ENCODE data around the gene SOX15. TPM values are rescaled to one million over a fixed set of nuclear protein-coding genes. Genes with fewer than 3 reads are reported as not detected.
"Not testable (repeated sequence)": the region's sequence is repeated elsewhere in the genome, so short reads cannot be mapped to it uniquely, and the experiment has no call there.

Gene SOX15
- total RNA-seq, 1 donor from 2014 or later, result 0.25 TPM

DNA sequence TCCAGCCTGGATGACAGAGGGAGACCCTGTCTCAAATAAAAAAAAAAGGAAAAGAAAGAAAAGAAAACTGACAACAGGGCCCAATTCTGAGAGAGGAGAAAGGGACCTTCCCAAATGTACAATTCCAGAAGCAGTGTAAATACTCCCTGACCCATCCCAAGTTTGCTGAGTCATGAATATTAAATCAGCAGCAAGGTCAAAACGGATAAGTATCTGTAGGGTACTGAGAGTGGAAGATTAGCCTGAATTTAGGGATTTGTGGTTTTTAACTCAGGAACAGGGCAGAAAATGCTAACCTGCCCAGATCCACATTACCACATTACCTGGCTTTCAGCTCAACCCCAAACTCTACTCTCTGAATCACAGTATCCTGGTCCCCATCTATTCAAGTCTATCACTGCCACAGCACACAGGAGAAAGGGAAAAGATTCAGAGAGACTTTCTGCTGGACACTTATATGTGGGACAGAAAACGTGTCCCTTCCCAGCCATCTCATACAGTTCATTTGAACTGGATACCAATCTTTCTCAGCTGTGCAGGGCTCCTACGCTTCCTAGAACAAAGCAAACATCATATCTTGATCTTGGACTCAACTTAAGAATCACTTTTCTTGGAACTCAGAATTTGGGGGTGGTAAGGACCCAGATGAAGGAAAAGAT is 21.9 kb upstream of the SOX15 start:
- intact Hi-C loops (cut with micrococcal nuclease), result loop anchor here (10.0 kb wide), 1 partner anchor 223 kb away; the partner anchor contains the start of gene KDM6B

DNA sequence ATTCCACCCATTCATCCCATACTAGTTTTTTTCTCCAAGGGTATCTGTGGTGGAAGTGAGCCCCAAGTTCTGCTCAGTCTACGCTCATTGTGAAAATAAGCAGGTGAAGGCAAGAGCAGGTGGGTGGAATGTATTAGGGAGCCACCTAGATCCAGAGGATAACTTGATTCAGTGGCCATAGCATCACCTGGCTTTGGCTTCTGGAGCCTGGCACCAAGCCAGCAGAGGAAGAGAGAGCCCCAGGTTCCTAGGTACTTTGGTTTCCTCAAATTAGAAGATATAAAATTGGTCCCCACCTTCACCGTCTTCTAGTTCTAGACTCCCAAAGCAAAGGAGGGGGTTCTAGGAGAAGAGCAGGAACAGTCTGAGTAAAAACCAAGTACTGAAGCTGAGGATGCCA is 20.7 kb upstream of the SOX15 start:
- intact Hi-C loops (cut with micrococcal nuclease), result loop anchor here (10.0 kb wide), 1 partner anchor 224 kb away; the partner anchor contains the start of gene KDM6B

DNA sequence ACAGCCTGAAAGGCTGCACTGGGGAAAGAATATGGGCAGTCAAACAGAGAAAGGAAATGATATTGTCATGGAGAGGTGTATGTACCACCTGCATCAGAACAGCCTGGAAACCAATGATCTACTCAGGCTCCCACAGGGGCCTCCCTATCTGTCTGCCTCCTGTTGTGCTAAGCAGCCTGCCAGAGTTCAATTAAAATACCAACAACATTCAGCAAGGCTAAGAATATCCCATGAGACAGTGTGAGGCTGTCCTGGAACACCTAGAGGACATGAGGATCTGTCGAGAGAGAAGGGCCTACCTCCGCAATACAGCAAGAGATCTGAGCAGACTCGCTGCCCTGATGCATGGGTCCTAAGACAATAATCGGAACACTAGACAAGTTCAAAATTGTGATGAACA is 16.4 kb upstream of the SOX15 start:
- intact Hi-C loops (cut with micrococcal nuclease), result no loop called here

DNA sequence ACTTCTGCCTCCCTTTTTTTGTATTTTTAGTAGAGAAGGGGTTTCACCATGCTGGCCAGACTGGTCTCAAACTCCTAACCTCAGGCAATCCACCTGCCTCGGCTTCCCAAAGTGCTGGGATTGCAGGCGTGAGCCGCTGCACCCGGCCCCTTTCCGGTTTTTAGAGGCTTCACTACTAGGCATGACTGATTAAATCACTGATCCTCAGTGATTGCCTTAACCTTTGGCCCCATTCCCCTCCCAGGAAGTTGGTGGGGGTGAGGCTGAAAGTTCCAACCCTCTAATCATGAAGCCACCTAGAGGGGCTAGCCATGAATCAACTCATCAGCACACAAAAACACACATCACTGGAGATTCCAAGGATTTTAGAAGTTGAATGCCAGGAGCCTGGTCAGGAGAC is 7.7 kb upstream of the SOX15 start:
- intact Hi-C loops (cut with micrococcal nuclease), result not testable (repeated sequence)

DNA sequence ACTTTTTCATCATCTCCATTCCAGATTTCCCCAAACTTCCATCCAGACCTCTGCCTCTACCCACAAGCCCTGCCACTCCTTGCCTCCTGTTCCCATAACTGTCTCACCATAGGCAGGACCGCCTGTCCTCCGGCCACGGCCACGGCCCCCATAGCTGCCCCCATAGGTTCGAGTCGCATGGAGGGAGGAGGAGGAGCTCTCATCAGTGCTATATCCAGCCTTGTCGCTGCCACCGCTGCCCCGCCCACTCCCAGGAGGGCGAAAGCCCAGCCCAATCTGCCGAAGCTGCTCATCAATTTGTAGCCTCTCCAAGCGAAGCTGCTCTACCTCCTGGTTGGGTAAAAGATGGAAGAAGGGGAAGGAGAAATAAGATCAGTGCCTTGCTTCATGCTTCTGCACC is 3.4 kb upstream of the SOX15 start:
- intact Hi-C loops (cut with micrococcal nuclease), result no loop called here

DNA sequence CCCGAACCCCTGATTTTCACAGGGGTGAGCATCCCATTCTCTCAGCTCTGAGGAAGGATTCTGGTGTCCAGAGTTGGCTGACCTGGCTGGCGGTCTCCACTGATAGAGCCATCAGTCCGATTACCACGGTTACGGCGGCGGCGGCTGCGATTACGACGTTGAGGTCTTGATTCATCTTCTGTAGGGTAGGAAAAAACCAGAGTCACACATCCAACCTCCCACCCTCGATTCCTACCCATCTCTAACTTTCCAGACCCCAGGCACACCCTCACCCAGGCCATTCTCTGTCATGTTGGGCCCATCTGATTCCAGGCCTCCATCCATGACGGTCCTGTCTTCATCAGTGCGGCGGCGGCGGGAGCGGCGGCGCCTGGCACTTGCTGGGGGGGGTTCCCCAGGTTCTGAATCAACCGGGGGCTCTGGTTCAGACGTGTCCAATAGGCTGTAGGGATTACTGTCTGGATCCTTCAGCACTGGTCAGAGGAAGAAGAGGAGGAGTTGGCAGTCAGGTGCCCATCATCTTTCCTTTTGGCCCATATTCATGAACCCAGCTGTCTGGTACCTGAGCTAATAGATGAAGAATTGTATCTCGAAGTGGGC is 2.6 kb upstream of the SOX15 start:
- intact Hi-C loops (cut with micrococcal nuclease), result no loop called here

DNA sequence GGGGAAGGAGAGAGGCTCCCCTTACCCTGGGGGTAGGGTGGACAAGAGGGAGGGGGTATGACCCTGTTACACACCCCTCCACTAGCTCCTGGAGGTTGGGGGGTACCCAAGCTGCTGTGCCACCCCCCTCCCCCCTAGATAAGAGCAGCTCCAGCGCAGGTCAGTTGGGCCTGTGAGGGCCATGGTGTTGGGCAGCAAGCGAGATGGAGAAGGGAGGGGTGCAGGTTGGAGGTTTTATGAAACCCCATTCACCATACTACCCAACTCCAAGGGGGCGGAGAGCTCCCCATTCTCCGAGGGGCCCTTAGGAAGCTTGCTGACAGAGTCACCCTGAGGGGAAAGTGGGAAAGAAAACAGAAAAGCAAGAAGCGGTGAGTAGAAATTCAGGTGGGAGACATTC is 1.7 kb upstream of the SOX15 start:
- intact Hi-C loops (cut with micrococcal nuclease), result no loop called here

DNA sequence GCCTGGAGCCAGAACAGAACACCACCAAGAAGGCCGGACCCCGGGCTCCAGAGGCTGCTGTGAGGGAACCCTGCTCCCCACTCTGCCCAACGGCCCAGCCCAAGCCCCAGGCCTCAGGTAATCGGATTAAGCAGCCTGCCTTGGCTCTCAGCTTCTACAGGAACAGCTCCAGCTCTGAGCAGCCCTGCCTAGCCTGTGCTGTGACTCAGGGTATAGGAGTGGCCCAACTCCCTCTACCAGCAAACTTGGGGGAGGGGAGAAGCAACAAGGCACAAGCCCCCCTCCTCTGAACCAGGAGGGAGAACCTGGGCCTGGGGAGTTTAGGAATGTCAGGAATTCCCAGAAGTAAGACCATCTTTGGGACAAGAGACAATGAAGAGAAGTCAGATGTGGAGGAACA is 849 bp upstream of the SOX15 start:
- intact Hi-C loops (cut with micrococcal nuclease), result no loop called here

DNA sequence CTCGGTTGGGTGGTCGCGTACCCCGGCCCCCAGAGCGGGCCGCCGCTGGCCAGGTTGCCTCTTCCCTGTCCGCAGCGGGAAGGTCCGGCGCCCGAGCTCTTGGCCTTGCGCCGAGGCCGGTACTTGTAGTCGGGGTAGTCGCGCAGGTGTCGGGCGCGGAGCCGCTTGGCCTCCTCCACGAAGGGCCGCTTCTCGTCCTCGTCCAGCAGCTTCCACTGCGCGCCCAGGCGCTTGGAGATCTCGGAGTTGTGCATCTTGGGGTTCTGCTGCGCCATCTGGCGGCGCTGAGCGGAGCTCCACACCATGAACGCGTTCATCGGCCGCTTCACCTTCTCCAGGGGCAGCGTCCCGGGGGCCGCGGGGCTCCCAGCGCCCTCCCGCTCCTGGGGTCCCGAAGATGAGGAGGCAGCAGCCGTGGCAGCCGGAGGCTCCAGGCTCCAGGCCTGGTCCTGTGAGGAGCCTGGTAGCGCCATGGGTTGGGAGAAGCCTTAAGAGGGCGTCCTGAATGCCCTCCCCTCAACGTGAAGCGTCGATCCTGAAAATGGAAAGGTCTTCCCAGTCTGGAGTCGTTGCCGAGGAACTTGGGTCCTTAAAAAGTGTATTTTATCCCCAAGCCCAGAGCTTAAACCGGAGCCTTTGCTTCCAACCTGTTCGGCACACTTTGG is 558 bp downstream of the SOX15 start:
- intact Hi-C loops (cut with micrococcal nuclease), result no loop called here

DNA sequence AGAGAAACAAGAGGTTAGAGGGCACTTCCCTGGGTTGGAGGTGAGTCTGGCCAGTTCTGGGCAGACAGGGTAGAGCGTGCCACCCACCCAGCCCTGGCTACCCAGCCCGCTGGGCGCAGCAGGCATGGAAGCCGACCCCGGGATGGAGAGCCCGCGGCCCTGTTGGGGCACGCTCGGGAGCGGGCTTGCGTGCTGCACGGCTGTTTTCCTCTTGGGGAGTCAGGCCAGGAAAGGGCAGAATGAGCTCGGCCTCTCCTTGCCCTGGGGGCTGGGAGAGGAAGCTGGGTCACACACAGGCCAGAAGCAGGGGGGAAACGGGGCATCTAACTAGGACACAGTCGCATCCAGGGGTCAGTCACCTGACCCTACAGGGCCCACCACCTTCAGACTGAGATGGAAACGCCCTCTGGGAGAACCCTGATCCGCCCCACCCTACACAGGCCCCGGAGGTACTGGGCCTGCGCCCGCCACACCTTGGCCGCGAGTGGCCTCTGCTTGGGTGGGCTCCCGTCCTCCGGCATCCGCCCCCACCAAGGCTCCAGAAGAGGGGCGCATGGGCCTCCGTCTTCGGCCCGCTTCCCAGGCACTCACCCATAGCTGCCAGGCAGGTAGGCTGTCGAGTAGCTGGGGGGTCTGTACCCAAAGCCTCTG is 1.2 kb downstream of the SOX15 start:
- intact Hi-C loops (cut with micrococcal nuclease), result no loop called here

DNA sequence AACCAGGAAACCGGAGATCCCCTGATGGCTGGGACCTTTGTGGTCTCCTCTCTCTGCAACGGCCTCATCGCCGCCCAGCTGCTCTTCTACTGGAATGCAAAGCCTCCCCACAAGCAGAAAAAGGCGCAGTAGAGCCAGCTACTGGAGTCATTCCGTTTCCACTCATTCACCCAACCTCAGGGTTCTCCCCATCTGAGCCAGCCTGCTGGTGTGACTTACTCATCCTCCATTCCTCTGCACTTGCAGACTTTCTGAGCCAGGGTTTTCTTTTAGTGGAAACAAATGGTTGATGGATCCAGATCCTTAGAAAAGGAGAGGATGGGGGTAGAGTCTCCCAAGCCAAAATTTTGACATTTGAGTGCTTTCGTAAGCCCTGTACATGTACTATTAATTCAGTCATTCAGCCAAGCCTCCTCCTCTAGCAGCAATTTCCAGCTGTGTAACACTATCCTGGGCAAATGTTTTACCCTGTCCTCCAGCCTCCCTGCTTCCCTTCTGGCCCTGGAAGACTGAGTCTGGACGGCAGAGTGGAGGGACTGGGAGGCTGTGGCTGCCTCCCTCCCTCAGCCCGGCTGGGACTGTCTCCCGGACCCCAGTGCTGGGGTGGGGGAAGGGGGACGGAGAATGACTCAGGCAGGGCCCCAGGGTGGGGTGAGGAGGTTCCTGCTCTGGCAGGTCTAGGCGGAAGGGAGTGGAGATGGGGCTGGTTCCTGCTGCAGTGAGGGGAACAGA is 2.3 kb downstream of the SOX15 start:
- intact Hi-C loops (cut with micrococcal nuclease), result no loop called here

DNA sequence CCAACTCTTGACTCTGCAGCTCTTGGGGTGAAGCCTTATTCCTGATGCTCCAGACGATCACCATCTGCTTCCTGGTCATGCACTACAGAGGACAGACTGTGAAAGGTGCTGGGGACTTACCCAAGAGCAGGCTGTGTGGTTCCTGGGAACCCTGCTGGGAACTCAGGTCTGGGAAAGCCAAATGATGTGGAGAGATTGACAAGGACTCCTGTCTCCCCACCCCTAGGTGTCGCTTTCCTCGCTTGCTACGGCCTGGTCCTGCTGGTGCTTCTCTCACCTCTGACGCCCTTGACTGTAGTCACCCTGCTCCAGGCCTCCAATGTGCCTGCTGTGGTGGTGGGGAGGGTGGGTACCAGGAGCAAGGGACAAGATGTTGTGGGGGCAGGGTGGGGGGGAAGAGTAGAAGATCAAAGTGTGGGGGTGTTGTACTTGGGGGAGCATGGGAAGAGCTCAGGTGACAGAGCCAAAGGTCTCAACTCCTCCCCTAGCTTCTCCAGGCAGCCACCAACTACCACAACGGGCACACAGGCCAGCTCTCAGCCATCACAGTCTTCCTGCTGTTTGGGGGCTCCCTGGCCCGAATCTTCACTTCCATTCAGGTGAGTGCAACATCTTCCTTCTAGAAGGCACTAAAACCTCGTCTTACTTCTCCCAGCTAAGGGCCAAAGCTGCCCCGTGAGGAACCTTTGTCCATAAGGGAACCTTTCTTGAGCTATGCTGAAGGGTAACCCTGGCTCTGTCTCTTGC is 3.0 kb downstream of the SOX15 start:
- intact Hi-C loops (cut with micrococcal nuclease), result no loop called here

DNA sequence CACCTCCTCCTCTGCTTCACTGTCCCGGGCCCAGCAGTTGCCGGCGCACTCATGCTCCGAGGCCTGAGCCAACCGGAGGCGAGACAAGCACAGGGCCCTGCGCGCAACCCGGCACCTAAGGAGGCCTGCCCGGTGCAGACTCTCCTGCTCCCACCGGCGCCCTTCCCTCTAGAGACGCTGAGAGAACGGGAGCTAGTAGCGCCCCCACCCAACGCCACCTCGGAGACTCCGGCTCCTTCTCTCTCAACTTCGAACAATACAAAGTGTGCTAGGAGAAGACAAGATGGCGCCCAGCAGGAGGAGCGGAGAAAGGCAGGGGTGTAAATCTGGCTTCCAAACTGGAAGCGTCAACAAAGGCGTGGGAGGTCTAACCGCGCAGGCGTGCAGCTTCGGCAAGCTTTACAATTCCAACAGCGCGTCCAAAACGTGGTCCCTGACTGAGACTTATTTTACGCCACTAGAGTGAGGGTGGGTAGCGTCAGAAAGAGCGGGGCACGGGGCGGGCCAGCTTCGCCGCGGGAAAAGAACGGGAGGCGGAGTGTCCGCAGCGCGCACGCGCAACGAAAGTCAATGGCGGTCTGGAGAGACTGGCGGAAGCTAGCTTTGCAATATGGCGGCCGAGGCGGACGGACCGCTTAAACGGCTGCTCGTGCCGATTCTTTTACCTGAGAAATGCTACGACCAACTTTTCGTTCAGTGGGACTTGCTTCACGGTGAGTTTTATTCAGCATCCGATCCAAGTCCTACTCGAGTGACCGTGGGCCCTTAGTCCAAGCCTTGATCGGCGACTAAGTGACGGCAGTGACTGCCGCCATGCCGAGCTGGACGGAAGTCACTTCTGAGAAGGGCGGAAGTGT is 6.4 kb downstream of the SOX15 start, which contains the start of gene MPDU1:
Gene MPDU1, plus strand, starts transcription at position 600 of the 857 bp plus-strand sequence. Its CDS starts 11 bp downstream, at position 611.
- intact Hi-C loops (cut with micrococcal nuclease), result loop anchor here (1.0 to 5.0 kb wide), 4 partner anchors 11 to 259 kb away; partner anchors contain the start of genes FXR2 and WRAP53

DNA sequence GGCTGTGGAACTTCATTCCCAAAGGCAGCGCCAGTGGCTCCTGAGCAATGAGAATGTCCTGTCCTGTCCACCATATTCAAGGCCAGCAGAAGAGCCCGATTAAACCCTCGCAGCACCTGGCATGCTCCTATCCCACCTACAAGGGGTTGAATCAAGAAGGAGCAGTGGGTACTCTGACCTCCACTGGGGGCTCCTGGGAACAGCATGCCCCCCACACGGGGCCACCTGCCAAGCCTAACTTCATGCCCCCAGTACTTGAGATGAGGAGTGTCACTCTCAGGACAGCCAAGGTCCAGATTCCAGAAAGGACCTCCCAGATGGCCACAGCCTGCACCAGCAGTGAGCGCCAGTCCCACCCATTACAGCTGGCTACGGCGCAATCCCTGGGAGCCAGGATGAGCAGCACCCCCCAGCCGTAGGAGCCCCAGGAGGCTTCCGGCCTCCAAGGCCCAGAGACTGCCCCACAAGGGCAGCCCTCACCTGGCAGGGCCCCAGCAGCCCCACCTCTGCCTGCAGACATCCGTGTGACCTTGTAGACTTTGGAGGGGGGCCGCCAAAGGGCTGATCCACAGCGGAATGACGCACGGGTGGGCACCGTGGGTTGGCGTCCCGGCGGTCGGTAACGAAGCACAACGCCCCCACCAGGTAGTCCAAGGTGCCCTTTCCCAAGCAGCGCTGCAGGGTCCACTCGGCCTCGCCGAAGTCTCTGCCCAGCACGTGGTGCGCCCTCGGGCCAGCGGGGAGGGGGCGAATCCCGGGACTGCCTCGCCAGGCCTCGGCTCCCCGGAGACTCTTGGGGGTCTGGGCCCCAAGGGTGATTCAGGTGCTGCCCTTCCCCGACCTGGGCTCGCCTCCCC is 7.3 kb downstream of the SOX15 start:
- intact Hi-C loops (cut with micrococcal nuclease), result loop anchor here (1.0 to 5.0 kb wide), 3 partner anchors 10 to 260 kb away; partner anchors contain the start of gene FXR2

DNA sequence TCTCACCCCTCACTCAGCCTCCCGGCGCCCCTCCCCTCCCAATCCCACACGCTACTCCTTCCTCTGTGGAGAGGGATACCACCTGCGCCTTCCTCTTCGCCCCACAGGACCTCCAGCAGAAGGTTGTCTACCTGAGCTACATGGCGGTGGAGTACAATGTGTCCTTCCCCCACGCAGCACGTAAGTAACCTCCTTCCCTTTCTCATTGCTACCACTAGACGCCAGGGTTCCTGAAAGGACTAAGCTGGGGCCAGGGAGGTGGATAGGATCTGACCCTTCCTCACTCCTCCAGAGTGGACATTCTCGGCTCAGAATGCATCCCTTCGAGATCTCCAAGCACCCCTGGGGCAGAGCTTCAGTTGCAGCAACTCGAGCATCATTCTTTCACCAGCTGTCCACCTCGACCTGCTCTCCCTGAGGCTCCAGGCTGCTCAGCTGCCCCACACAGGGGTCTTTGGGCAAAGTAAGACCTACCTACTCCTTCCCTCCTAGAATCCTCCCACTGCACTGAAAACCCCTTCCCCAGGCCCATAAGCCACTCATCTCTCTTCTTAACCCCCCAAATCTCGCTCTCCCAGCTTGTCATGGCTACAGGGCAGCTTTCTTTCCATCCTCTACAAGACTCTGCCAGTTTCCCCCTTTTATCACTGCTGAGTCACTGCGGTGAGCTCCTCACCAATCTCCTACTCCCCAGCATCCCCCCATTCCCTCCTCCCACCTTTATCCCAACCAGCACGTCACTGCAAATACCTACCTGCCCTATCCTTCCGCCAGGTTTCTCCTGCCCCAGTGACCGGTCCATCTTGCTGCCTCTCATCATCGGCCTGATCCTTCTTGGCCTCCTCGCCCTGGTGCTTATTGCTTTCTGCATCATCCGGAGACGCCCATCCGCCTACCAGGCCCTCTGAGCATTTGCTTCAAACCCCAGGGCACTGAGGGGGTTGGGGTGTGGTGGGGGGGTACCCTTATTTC is 9.0 kb downstream of the SOX15 start:
- intact Hi-C loops (cut with micrococcal nuclease), result loop anchor here (5.0 kb wide), 1 partner anchor 261 kb away; no protein-coding TSS in a partner anchor

DNA sequence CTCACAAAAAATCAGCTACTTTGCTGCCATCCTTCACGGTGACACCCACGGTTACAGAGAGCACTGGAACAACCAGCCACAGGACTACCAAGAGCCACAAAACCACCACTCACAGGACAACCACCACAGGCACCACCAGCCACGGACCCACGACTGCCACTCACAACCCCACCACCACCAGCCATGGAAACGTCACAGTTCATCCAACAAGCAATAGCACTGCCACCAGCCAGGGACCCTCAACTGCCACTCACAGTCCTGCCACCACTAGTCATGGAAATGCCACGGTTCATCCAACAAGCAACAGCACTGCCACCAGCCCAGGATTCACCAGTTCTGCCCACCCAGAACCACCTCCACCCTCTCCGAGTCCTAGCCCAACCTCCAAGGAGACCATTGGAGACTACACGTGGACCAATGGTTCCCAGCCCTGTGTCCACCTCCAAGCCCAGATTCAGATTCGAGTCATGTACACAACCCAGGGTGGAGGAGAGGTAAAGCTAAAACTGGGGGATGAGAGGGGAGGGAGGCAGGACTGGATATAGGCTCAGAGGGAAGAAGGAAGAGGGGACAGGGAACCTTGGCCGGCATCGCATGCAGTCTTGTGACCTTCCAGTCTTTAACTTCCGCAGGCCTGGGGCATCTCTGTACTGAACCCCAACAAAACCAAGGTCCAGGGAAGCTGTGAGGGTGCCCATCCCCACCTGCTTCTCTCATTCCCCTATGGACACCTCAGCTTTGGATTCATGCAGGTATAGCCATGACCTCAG is 9.9 kb downstream of the SOX15 start:
- intact Hi-C loops (cut with micrococcal nuclease), result loop anchor here (5.0 kb wide), 1 partner anchor 262 kb away; no protein-coding TSS in a partner anchor

All from T-helper 2 cell treated with Interferon-gamma antibody and Interleukin-4, amounts not matched to agents 100 ng/mL and 5 ng/mL, for 36 hours (primary cell).